GM19099 (cell line): ENCODE measurements around the gene RAB3D.

Experiments
- POLR2A ChIP-seq: IDR thresholded peaks from 3 replicates; pipeline ENCODE4 v1.6.1; 2011; ENCODE audit warnings: low read depth; ENCODE audit not compliant: insufficient read length; ENCODE audit errors: extremely low read depth

The RAB3D gene, protein sequence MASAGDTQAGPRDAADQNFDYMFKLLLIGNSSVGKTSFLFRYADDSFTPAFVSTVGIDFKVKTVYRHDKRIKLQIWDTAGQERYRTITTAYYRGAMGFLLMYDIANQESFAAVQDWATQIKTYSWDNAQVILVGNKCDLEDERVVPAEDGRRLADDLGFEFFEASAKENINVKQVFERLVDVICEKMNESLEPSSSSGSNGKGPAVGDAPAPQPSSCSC

DNA sequence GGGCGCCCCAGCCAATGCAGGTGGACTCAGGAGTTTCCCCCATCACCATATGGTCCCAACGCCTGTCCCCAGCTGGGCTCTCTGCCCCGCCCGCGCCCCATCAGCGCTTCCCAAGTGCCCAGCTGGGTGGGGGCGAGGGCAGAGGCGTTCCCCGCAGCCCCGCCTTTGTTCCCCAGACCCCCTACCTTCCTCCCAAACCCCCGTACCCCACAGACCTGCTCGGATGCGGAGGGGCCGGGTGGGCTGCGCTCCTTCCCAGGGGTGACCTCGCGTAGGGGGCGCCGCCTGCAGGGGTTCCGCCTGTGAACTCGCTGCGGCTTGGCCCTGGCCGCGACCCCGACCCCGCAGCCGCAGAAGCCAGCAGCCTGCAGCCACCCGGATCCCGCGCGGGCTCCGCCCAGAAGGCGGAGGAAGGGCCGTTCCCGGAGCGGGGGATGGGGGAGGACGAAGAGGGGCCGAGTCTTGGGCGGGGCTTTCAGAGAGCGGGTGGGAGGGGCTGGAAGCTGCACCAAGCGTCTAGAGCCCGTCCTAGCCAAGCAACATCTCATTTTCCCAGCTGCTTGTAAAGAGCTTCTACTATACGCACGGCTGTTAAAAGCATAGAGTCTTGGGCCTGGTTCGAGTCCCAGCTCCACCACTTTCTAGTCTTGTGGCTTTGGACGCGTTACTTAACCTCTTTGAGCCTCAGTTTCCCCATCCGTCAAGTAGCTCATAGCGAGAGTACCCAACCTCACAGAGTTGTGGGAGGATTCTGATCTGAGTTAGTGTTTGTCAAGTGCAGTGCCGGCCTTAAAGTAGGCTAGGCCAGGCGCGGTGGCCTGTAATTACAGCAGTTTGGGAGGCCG lies at the start of gene RAB3D:
RAB3D (minus strand) TSS at position 404 of the 845 bp plus-strand sequence. CDS start 2,258 bp downstream, outside the sequence.
- peak; percentile 71 for TF ChIP-seq POLR2A

DNA sequence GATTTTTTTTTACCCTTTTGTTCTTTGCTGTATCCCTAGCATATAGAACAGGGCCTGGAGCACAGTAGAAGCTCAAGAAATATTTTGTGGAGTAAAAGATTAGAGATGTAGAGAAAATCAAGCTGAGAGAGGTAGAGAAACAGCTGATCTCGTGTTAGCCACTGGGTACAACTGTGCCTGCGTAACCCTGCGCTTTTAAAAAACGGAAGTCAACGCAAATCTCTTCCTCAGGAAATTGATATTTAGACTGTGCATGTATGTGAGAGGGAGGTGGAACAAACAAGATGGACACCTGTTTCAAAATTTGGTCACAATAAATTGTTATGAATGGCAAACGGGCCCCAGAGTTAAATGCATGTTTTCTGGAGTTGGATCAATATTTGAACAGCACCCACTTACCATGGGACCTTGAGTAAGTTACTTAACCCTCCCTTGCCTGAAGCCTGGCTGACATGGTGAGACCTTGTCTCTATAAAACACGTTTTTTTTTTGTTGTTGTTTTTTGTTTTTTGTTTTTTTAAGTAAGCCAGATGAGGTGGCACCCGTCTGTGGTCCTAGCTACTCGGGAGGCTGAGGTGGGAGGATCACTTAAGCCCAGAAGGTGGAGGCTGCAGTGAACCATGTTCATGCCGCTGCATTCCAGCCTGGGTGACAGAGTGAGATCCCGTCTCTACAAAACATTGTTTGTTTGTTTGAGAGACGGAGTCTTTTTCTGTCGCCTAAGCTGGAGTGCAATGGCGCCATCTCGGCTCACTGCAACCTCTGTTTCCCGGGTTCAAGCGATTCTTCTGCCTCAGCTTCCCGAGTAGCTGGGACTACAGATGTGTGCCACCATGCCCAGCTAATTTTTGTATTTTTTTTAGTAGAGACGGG lies 47.9 kb upstream of the RAB3D start:
- TF ChIP-seq POLR2A: no peak

DNA sequence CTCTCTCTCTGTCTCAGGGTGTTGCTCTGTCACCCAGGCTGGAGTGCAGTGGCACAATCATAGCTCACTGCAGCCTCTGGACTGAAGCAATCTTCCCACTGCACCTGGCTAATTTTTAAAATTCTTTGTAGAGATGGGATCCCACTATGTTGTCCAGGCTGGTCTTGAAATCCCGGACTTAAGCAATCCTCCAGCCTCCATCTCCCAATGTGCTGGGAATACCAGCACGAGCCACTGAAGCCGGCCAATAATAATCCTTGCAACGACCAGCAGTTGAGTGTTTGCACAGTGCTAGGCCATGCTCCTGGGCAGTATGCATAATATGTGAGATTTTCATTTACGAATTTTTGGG lies 45.3 kb upstream of the RAB3D start:
- TF ChIP-seq POLR2A: no peak

DNA sequence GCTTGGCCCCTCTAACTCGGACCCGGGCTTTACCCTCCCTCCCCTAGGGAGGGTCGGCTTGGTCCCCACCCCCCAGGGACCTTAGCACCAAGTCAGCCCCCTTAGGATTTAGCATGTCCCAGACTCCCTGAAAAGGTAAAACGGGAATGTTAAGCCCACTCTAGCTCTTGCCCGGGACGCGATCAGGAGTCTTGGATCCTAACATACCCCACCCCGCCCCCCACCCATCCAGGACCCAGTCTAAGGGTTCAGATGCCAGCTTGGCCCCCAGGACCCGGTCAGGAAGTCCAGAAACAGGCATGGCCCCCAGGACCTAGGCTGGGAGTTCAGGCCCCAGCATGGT lies 44.2 kb upstream of the RAB3D start:
- TF ChIP-seq POLR2A: no peak

DNA sequence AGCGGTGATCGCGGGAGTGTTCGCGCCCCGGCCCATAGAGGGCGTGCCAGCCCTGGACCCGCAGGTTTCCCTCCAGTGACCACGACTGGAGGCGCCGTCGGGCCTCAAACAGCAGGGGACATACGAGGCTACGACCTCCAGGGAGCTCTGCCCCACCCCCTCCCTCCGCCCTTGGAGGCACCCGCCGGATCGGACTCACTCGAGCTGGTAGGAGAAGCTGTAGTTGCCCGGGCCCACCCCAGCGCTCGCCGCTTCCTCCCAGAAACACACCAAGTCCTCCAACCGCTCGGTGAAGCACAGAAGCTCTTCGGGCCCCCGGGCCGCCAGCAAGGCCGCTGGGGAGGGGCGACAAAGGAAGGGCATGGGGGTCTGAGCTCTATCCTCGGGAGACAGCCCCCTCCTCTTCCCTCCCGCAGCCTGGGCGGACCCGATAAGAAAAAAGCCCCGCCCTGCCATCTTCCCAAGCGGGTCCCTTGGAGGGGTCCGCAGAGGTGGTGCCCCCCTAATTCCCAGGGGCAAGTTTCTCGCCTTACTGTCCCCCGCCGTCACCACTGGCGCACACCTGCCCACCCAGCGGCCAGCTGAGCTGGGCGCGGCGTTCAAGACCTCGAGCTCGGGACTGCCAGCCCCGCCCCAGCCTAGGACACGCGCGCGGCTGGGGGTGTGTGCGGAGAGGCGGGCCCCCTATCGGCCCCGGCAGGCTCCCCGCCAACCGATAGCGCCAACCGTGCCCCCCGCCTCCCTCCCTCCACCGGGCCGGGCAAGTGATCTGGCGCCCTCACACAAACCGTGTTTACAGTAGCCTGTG lies 43.6 kb upstream of the RAB3D start:
- TF ChIP-seq POLR2A: no peak

DNA sequence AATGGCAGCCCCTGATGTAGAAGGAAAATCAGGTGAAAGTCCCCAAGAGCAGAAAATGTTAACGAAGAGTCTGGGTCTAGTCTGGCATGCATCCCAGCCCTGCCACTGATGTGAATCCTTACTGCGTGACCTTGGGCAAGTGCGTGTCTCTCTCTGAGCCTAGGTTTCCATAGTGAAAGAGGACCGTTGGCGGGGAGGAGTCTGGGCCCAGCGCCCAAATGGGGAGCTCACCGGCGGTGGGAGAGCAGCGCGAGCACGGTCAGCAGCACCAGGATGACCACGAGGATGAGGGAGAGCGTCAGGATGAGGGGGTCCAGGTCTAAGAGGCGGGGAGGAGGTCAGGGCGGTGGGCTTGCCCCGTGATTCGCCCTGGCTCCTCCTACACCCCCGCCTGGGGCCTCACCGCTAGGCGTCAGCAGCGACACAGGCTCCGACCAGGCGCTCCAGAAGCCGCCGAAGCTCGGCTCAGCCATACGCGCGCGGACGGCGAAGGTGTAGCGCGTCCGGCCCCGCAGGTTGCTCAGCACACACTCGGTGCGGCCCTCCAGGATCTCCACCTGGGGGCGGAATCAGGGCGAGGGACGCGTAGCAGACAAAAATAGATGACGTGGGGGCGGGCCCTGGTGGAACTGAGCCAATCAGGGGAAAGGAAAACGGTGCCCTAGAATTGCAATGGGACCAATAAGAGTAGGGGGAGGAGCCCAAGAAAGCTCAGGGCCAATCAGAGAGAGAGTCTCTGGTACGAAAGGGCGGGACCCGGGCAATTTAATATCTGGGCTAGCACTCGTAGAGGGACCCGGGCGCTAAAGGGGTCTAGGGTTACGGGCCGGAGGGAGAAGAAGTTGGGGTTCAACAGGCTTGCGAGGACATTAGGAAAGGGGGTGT lies 41.4 kb upstream of the RAB3D start:
- TF ChIP-seq POLR2A: peak; percentile 86

DNA sequence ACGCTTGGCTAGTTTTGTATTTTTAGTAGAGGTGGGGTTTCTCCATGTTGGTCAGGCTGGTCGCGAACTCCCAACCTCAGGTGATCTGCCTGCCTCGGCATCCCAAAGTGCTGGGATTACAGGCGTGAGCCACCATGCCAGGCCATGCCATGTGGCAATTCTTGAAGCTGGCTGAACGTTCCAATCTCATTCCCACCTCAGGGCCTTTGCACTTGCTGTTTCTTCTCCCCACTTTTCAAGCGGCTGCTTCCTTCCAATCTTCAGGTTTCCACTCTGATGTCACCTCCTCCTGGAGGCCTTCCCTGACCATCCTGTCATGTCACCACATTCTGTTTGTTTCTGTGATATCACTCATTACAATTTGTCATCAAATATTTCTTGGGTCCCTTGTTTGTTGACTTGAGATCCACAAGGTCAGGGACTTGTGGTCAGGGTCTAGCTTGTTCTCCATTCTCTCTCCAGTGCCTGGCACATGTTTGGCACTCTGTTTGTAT lies 40.4 kb upstream of the RAB3D start:
- no peak for TF ChIP-seq POLR2A

DNA sequence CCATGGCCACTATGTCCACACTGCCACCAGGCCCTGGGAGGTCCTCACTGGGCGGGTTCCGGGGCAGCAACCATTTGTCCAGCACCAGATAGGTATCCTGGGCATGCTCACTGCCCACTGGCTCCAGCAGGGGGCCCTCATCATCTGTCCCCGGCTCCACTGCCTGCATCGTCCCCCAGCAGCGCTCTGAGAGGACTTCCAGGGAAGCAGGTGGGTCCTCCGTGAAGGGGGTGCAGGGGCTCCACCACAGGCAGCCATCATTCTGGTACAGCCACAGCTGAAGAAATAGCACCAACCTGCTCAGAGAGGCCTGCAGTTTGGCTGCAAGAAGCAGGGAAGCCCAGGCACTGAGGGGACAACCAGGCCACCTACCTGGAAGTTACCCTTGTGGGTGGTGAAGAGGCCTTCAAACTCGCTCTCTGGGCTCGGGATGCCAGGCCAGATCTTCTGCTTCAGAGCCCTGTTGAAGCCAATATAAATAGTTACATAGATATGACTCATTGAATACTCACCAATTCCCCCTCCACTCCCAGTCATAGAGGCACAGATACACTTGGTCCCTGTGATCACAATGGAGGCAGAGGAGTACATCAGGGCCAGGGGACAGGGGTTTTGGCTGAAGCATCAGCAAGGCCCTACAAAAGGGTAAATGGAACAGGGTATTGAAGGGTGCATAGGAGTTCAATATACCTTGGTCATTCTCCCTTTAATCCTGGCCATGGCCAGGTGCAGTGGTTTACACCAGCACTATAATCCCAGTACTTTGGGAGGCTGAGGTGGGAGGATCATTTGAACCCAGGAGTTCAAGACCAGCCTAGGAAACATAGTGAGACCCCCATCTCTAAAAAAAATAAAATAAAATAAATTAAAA lies 39.1 kb upstream of the RAB3D start:
- TF ChIP-seq POLR2A: no peak

DNA sequence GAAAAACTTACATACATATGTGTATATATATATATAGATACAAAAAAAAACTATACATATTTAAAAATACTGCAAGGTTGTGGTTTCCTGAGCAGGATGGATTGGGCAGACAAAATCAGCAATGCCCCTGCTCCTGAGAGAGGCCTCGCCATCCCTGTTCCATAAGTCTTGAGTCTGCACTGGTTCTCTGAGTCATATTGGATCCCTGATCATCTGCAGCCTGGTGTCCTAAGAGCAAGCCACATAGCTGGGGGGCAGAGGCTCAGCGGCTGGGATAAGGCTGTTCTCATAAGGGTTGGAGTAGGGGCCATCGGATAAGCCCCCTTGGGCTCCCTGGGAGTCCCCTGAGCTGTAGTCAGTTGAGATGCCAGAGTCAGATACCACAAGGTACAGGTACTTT lies 38.3 kb upstream of the RAB3D start:
- TF ChIP-seq POLR2A: no peak

DNA sequence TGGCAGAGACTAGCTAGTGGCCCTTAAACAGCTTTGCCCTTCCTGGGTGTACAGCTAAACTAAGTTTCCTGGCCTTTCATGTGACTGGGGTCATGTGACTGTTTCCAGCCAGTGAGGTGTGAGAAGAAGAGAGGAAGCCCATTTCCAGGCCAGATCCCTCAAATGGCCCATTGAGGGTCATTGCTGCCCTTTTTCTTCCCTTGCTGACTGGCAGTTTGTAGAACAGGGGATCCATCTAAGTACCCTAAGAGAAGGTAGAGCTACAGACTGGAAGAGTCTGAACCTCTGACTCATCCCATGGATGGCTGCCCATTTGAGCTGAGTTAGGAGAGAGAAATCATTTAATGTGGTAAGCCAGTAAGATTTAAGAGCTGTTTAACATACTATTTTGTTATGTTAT lies 37.8 kb upstream of the RAB3D start:
- no peak for TF ChIP-seq POLR2A

DNA sequence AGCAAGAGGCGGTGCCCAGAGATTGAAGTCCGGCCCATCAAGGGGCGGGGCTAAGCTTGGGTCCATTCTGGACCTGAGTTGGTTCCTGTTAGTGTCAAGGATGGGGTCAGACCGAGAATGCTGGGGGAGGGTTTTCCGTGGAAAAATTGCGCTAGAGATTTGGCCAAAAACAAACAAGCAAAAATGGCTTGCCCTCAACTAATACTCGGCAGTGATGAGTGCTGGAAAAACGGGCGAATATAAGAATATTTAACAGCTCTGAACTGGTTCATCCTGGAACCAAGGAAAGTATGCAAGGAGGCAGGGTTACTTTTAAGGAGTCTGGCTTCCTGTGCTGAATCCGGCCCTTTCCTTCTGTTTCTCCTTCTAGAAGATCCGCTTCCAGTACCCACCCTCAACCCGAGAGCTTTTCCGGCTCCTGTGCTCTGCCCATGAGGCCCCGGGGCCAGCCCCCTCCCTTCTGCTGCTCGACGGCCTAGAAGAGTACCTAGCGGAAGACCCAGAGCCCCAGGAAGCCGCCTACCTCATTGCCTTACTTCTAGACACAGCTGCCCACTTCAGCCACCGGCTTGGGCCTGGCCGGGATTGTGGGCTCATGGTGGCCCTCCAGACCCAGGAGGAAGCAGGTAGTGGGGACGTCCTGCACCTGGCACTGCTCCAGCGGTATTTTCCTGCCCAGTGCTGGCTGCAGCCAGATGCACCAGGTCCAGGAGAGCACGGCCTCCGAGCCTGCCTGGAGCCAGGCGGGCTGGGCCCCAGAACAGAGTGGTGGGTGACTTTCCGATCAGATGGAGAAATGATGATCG lies 35.9 kb upstream of the RAB3D start:
- TF ChIP-seq POLR2A: peak; percentile 63

DNA sequence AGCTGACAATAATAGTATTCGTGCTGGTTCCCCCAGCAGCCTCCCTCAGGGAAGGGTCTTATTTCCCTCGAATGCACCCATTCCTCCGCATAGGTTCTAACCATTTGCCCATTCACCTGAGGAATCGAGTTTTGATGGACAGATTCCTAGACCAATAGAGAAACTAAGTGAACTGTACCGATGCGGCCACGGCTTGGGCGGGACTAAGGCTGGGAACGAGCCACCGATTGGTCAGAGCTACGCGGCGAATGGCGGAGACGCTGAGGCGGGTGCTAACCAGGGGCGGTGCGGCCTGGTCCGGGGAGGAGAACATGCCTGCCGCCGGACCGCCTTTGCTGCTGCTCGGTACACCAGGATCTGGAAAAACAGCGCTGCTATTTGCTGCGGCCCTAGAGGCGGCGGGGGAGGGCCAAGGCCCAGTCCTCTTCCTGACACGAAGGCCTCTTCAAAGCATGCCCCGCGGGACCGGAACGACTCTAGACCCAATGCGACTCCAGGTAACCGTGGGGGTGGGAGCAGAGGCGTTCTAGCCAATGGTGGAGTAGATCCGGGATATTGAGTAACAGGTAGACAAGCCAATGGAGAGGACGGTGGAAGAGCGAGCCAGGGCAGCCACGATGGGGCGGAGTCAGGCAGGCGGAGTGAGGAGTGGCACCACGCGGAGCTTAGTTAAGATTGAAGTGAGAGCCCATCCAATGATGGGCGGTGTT lies 35.1 kb upstream of the RAB3D start, which contains the start of gene SWSAP1:
SWSAP1 (plus strand) TSS at position 234 of the 710 bp plus-strand sequence; CDS start at position 249, 15 bp downstream.
- TF ChIP-seq POLR2A: peak; percentile 84
